Endothelial cell of umbilical vein (primary cell): ENCODE measurements around the gene STYX.
"Not testable (repeated sequence)": the region's sequence is repeated elsewhere in the genome, so short reads cannot be mapped to it uniquely, and the experiment has no call there.

Source experiments
- CTCF ChIP-seq, 2 donors: IDR thresholded peaks; 1 replicate in 1 of 2; 2 replicates in 1 of 2; pipeline ENCODE4 v1.5.1; 2011; ENCODE audit warnings: low read length in 2 of 2, mild to moderate bottlenecking in 2 of 2, moderate library complexity in 2 of 2, control low read depth in 1 of 2, inconsistent platforms in 1 of 2, low read depth in 1 of 2; ENCODE audit not compliant: insufficient read depth in 1 of 2; ENCODE audit errors: extremely low read depth in 1 of 2
- EZH2 ChIP-seq: IDR thresholded peaks from 2 replicates; pipeline ENCODE4 v1.6.1; 2012; ENCODE audit warnings: borderline replicate concordance, low read depth, mild to moderate bottlenecking, moderate library complexity, low read length, inconsistent platforms; ENCODE audit not compliant: severe bottlenecking
- FOS ChIP-seq: IDR thresholded peaks from 2 replicates; pipeline ENCODE4 v1.6.1; 2011; ENCODE audit warnings: mild to moderate bottlenecking, low read length, moderate library complexity, borderline replicate concordance; ENCODE audit not compliant: insufficient read depth
- GATA2 ChIP-seq: IDR thresholded peaks from 2 replicates; pipeline ENCODE4 v1.7.0; 2011; ENCODE audit warnings: low read depth, mild to moderate bottlenecking, moderate library complexity, mixed read lengths, low read length; ENCODE audit not compliant: insufficient read length, insufficient read depth
- MYC ChIP-seq: IDR thresholded peaks from one replicate; pipeline ENCODE4 v1.6.1; 2011; ENCODE audit warnings: mild to moderate bottlenecking, low read depth, low read length
- POLR2A ChIP-seq: IDR thresholded peaks from 2 replicates; pipeline ENCODE4 v1.6.1; 2012; ENCODE audit warnings: low read depth, mild to moderate bottlenecking, control low read depth, low read length
- POLR2AphosphoS5 ChIP-seq: IDR thresholded peaks from 2 replicates; pipeline ENCODE4 v1.6.1; 2012; ENCODE audit warnings: low read depth, mild to moderate bottlenecking, control low read depth, low read length, moderate library complexity; ENCODE audit not compliant: insufficient read depth

GRCh38 chr14:52762923-52763322 is 33.0 kb downstream of the STYX start:
- not testable (repeated sequence) for TF ChIP-seq CTCF (IDR thresholded peaks at IDR 0.05; ENCODE audit: extremely low read depth in 1 of 2, insufficient read depth in 1 of 2, low read depth in 1 of 2, low read length in 2 of 2); EZH2; POLR2AphosphoS5; GATA2; MYC; FOS; POLR2A
